ENCODE data around the gene PSAPL1.

DNA sequence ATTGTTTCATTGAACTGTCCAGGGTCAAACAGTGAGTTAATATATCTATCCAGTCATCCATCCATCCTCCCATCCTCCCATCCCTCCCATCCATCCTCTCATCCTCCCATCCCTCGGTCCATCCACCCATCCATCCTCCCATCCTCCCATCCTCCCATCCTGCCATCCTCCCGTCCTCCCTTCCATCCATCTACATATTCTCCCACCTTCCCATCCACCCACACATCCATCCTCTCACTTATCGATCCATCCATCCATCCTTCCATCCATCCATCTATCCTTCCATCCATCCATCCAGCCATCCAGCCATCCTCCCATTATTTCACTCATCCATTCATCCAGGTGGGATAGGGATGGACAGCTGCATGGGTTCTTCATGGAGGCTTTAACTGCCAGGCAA, 35.4 kb upstream of the PSAPL1 start:
- TF ChIP-seq POLR2A (IDR thresholded peaks at IDR 0.05; ENCODE audit: borderline replicate concordance, extremely low read depth, insufficient read depth, insufficient read length) (no peak), EZH2 (IDR thresholded peaks at IDR 0.05) (no peak)
- TF ChIP-seq, protein P1, sequence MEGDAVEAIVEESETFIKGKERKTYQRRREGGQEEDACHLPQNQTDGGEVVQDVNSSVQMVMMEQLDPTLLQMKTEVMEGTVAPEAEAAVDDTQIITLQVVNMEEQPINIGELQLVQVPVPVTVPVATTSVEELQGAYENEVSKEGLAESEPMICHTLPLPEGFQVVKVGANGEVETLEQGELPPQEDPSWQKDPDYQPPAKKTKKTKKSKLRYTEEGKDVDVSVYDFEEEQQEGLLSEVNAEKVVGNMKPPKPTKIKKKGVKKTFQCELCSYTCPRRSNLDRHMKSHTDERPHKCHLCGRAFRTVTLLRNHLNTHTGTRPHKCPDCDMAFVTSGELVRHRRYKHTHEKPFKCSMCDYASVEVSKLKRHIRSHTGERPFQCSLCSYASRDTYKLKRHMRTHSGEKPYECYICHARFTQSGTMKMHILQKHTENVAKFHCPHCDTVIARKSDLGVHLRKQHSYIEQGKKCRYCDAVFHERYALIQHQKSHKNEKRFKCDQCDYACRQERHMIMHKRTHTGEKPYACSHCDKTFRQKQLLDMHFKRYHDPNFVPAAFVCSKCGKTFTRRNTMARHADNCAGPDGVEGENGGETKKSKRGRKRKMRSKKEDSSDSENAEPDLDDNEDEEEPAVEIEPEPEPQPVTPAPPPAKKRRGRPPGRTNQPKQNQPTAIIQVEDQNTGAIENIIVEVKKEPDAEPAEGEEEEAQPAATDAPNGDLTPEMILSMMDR (IDR thresholded peaks at IDR 0.05 in 2 of 3, conservative IDR thresholded peaks at IDR 0.05 in 1 of 3; ENCODE audit: borderline replicate concordance in 1 of 3, insufficient read depth in 1 of 3, low read depth in 2 of 3, low read length in 2 of 3): no peak
